SK-MEL-5 (cell line): Measurements from ENCODE around the gene MGAT5. TPM values are rescaled to one million over a fixed set of nuclear protein-coding genes. Genes with fewer than 3 reads are reported as not detected.

Source experiments
- DNase-seq: peaks from one replicate; pipeline ENCODE4 v3.0.0-alpha.2; 2016; ENCODE audit warnings: low read depth, low spot score
- in situ Hi-C: cut with HindIII; loops from 2 replicates; pipeline ENCODE4 v1.10.0; 2016; ENCODE audit warnings: low sequenced_read_pairs, high pct_unique_total_duplicates, low pct_unique_long_range_greater_than_20kb
- total RNA-seq: library from RNA; depleted of rRNA; stranded (reverse); fragments of >200 nt; shearing (Covaris generic); gene quantifications from 2 replicates; pipeline ENCODE4 v1.2.3, GENCODE V29; 2014

The MGAT5 gene
- total RNA-seq, 1 experiment from 2014 or later = 24.7 TPM

- in situ Hi-C loops = no loop called here
- no peak for DNase-seq
Observed at GRCh38 chr2:134246154-134246874, 7.6 kb upstream of the MGAT5 start.

DNA sequence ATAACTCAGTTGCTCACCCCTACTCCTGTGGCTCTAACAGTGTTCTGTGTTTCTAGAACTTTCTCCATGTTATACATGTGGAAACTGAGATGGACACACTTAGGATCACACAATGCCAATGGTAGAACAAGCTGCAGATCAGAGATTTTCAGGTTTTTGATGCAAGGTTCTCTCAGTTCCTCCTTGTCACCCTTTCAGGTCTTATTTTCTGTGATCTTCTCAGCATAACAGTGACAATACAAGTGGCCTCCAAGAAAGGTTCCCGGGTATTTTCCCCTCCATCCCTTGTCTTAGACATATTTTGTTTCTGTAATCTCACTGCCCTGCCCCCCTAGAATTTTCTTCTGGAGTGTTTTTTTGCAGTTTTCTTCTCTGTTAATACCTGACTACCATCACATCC, 6.2 kb upstream of the MGAT5 start:
- no peak for DNase-seq
- in situ Hi-C loops = no loop called here

DNA sequence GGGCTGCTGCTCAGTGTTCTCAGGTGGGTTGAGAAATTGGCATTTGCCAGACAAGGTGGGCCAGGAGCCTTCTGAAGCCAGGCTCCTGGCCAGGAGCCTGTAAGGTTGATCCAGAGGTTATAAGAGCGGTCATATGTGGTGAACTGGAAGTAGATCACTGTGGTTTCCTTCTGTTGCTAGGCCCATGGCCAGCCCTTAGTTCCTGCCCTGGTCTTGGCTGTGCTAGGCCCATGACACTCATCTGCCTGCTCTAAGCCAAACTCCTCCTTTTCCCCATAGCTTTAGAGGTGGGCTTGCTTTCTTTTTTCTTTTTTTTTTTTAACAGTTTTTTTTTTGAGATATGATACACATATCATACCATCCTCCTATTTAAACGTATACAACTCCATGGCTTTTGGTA, 5.0 kb upstream of the MGAT5 start:
- in situ Hi-C loops = no loop called here

GRCh38 chr2:134249755-134250154, 4.1 kb upstream of the MGAT5 start:
- in situ Hi-C loops = no loop called here
- DNase-seq = no peak

More for the DNA sequence above, 5.0 kb upstream of the MGAT5 start:
- no peak for DNase-seq

DNA sequence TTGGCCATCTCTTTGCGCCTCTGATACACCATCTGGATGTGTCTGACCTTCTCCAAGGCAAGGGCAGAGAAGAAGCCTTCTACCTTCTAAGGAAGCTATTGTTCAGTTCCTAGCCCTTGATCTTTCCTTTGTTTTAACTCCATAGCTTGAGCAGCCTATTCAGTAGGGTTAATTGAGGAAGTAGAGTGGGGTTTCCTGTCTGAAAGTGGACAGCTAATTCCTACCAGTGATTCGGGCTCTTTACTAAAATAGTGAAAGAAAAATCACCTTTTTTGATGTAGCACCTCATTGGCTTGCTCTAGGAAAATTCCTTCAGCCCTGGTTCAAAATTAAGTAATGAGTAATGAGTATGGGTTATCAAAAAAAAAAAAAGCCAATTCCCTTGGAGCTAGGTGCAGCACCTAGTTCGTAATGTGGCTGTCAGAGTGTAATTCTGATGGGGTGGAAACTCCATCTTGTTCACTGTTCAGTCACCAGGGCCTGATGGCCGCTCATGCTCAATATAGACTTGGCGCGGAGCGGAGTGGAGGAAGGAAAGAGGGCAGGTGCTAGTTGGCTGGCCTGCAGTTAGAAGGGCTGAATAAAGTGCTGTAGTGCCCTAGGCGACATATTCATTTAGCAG, 2.9 kb upstream of the MGAT5 start:
- no peak for DNase-seq
- in situ Hi-C loops = no loop called here

- no peak for DNase-seq
- in situ Hi-C loops = no loop called here
Observed at GRCh38 chr2:134252092-134252750, 1.7 kb upstream of the MGAT5 start.

- no peak for DNase-seq
- in situ Hi-C loops = no loop called here
Observed at GRCh38 chr2:134253117-134253704, 661 bp upstream of the MGAT5 start.

GRCh38 chr2:134254824-134255223, 952 bp downstream of the MGAT5 start:
- in situ Hi-C loops = no loop called here
- DNase-seq = no peak

GRCh38 chr2:134256956-134257355, 3.1 kb downstream of the MGAT5 start:
- no peak for DNase-seq
- in situ Hi-C loops = no loop called here

DNA sequence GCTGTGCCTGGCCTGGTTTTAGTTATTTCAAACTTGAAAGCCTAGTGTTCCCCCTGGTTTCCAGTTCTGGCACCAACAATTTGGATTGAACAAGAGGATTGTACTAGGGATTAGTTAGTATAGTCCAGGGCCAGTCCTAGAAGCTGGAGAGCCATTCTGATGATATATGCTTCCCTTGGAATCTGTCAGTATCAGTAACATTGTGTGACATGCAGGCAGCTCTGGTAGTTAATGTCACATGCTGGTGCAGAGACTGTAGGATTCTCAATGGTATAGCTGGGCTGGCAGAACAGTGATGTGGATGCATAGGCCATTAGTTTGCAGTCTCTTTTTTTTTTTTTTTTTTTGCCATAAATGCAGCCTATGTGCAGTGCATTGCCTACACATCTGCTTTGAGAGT, 3.6 kb downstream of the MGAT5 start:
- in situ Hi-C loops = no loop called here
- DNase-seq = no peak

GRCh38 chr2:134257965-134258683, 4.3 kb downstream of the MGAT5 start:
- in situ Hi-C loops = no loop called here
- DNase-seq = no peak

- no peak for DNase-seq
- in situ Hi-C loops = no loop called here
Observed at GRCh38 chr2:134258684-134259388, 5.0 kb downstream of the MGAT5 start.

- no peak for DNase-seq
- in situ Hi-C loops = no loop called here
Observed at GRCh38 chr2:134259571-134259970, 5.7 kb downstream of the MGAT5 start.

- no peak for DNase-seq
- in situ Hi-C loops = no loop called here
Observed at GRCh38 chr2:134259994-134260393, 6.1 kb downstream of the MGAT5 start.

DNA sequence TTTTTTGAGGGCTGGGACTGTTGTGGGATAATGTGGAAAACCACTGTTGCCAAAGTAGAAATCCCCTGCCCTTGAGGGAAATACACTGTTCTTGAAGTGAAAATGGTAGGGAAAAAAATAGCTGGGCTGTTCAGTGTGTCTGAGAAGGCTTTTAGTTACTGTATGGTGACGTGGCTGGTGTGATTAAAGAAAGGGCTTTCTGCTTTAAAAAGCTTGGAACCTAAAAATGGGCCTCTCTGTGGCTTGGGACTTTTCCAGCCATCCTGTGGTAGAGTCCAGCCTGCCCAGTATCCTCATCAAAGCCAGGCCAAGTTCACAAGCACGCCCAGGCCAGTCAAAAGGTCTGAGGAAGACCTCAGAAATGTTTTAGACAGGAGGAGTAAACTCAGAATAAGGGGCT, 6.8 kb downstream of the MGAT5 start:
- in situ Hi-C loops = no loop called here
- DNase-seq = peak; percentile 86

DNA sequence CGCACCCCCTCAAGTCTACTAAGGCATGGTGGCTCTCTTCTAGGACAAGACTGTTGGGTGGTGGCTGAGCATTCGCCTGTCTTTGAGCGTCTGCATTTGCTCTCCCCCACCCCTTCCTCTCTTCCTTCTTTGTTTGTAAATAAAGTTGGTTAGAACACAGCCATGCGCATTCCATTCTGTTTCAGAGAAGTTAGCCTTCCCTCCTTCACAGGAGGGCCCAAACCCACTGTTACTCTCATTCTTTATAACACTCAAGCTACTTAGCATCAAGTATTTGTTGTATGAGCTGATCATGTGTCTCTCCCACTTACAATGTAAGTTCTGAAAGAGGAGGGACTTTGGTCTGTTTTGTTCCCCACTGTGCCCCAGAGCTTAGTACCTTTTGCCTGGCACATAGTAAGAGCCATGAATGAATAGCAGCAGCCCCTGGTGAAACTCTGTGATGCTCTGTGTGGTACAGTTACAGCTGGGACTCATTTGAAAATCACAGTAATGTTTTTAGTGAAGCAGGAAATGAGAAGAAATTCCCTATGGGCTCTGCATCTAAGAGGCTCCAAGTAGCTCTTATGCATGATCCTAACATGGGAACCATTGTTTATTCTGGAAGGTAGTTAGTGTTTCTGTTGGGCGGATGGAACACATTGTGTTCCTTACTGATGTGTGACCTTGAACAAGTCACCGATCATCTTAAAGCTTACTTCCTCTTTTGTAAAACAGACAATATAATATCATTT, 7.7 kb downstream of the MGAT5 start:
- in situ Hi-C loops = no loop called here
- DNase-seq = no peak

DNA sequence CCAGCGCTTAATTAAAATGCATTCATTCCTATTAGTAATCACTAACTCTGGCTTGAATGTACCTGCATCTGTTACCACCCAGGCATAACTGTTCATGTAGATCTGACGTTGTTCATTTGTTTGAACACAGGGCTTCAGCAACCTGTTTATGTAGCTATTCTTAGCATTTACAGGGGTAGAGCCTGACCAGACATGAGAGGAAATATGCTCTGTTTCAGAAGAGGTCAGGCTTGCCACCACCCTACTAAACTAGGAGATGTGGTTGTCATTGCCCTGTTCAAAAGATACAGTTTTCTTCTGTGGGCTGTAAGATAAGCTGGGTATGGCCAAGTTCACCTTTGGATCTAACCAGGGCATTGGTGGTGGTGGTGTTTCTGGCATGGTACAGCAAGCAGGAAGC, 8.8 kb downstream of the MGAT5 start:
- no peak for DNase-seq
- in situ Hi-C loops = no loop called here
